GM19397 (cell line): ENCODE results near the gene TRMU.

Experiments
- ATAC-seq: cut with Tn5 transposase; IDR thresholded peaks from one replicate; pipeline ENCODE4 v1.9.1; 2021; ENCODE audit warnings: mild to moderate bottlenecking, moderate library complexity; ENCODE audit not compliant: unreplicated experiment

The TRMU gene

DNA sequence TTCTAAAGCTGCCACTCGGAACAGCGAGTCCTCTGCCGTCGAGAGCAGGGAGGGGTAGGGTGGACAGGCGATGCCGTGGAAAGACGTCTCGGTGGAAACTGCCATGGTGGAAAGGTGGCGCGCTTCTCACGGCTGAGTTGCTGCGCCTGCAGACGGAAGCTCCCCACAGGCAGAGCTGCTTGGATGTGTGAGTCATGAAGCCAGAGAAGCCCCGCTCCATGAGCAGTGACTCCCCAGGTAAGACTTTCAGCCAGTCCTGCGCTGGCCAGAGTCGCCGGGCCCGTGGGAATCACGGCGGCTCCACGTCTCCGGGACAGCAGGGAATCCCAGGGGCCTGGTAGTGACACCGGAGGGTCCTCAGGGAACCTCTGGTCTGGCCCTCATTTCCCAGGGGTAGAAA lies 4.0 kb upstream of the TRMU start:
- no peak for ATAC-seq

DNA sequence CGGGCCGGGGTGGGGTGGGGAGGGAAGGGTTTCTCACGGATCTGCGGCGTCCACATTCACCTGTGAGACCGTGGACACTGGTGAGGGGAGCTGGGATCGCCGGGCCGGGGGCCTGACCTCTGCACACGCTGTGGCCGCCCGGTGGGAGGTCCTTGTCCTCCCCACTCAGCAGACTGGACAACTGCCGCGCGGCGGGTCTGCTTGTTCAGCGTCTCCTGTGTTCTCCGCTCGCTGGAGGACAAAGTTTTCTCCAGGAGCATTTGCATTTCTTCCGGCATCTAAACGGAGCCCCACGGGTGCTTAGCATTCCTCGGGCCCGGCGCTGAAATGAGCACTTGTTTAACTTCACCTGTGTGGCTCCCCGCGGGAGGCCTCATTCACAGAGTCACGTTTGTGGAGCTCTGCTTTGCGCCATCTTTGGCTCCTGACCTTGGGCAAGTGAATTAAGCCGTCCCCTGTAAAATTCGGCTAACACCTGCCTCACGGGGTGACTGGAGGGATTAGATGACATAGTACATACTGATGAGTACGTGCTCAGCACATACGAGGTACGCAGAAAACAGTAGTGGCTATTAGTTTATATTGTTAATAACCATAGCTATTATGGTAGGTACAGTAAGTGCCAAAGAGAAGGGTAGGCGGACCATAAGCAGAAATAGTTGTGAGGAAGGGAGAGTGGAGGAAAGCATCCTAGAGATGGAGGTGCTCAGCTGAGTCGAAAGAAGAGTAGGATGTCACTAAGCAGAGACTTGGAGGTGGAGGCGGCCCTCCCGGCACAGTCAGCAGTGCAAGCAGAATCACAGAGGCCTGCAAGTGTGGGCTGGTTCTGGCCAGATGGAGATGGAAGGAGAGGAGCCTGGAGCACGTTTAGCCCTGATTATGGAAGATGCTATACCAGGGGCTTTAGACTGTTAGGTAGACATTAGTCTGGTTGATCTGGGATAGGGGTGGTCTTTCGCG lies 885 bp downstream of the TRMU start:
- peak; percentile 7 for ATAC-seq

DNA sequence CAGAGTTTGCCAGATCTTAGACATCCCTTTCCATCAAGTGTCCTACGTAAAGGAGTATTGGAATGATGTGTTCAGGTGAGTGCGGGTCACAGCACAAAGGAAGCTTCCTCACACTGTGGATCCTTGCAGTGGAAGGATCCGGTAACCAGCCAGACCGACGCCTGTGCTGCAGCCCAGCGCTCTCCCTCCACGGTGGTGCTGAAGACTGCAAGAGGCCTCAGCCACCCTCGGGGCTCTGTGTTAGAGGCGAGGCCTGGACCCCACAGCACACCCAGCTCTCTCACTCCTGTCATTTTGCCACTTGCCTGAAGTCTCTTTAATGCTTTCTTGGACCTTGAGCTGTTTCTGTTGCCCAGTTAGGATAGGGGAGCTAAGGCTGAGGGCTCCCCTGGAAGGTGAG lies 2.4 kb downstream of the TRMU start:
- no peak for ATAC-seq

DNA sequence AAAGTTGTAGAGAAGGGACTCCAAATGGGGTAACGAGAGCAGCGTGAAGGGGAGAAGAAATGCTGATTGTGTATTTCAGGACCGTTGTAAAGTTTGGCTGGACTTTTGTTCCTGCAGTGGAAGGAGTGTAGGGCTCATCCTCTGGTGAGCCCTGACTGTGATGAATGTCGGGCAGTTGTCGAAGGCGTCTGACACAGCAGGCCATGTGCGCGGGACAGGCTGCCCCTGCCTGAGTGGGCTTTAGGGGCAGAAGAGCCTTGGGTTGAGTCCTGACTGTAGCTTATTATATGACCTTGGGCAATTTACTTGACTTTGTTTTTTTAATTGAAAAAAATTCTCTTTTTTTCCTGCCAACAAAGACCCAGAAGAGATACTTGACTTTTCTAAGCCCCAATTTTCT lies 3.1 kb downstream of the TRMU start:
- ATAC-seq = no peak

DNA sequence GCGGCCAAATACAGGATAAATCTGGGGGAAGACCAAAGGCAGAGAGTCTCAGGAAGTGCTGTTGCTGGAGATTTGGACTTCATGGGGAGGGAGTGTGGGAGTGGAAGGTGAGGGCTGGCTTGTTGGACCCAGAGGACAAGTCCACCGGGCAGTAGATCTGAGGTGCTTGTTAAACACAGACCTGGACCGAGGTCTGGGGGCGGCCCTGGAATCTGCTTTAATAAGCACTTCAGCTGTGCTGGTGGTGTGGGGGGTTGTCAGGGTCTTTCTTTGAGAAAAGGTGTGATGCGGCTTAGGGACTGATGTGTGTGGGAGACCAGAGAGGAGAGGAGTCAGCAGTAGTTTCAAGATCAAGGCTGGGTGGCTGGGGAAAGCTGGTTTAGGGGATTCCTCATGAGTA lies 4.4 kb downstream of the TRMU start:
- no peak for ATAC-seq

DNA sequence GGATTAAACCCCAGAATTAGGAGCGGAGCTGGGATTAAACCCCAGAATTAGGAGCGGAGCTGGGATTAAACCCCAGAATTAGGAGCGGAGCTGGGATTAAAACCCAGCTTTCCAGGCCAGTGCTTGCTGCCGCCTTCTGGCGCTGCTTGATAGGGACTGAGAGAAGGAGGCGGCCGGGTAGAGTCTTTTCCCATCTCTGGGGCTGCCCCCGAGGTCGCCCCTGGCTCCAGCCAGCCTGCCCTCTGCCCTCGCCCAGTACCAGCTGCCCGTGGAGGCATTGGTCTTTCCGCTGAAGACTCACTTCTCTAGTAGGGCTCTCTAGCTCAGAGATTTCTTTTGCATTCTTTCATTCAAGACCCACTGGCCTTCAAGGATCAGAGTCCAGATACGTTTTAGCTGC lies 5.2 kb downstream of the TRMU start:
- ATAC-seq = no peak

DNA sequence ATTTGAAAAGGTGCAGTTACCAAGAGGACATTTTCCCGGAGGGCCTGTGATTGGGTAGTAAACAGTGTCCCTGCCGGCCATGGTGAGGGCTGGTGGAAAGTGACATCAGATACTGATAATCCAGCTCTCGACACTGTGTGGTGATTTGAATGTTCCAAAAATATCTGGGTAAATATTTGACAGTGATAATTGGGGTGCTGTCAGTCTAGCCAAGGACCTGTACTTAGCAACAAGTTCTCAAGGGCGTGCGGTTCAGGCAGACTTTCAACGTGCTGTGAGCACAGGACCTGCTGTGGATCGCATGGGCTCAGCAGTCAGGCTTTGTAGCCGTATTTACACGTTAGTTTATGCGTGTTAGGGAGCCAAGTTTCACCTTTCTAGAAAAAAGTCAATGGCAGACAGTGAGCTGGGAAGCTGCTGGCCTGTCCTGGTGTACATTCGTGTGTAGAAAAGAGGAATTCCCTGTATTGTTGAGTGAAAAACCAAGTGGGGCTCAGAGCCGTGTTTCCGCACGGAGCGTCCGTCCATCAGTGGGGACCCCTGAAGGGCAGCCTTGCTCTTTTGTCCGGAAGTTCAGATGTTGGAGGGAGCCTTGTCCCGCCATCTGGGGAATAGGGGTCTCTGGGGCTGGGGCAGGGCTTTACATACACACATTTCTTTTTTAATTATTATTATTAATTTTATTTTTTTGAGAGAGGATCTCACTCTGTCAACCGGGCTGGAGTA lies 11.3 kb downstream of the TRMU start:
- ATAC-seq = no peak

DNA sequence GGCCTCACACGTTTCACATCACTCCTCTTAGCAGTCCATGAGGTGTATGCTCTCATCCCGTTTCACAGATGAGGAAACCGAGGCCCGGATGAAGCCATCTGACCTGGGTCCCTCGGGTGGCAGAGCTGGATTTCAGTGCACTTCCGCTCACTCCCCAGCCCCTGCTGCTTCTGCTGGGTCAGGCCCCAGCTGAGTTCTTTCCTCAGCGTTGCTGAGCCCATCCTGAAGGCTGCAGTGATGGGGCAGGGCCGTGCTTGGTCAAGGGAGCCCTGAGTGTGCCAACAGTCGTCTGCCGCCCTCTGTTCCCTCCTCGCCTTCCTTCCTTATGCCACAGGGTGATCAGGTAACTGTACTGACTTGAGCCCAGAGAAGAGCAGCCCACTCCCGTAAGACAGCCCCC lies 12.1 kb downstream of the TRMU start:
- ATAC-seq = no peak

DNA sequence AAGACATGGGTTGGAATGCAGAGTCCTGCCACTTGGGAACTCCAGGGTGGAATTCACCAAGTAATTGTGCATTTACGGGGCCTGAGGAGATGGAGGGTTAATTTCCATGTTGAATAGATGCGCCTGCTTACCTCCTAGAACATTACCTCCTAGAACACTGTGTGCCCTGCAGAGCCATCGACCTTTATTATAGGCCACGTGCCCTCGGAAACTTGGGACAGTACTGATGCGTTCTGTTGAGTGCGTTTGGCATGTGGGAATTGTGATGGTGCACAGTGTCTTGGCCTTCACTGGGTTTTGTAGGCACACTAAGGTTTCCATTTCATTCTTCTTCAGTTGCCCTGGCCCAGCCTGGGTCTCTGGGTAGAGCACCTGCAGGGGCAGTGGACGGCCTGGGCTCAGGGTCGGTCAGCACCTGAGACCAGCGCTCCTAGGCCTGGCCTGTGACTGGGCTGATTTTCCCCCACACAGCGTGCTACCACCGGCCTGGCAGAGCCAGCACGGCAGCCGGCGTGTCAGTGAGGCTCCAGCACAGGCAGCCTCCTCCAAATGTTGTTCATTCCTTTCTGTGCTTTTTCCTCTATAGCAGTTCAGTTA lies 12.7 kb downstream of the TRMU start:
- no peak for ATAC-seq

DNA sequence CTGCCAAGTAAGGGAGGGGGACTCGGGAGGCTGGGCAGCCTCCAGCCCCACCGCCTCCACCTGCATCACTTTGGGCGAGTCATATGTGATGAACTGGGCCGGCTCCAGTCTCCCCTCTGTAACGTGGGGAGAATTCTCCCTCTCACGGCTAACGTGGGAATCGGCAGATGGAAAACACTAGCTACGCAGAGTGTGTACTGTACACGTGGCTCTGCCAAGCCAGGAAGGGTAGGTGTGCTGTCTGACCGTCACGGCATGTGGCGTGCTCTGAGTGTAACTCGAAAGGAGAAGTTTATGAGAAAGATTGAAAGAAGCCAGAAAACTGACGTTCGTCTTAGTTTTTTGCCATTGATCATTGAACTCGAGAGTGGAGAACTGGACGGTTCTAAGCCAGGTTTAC lies 13.7 kb downstream of the TRMU start:
- ATAC-seq = no peak

DNA sequence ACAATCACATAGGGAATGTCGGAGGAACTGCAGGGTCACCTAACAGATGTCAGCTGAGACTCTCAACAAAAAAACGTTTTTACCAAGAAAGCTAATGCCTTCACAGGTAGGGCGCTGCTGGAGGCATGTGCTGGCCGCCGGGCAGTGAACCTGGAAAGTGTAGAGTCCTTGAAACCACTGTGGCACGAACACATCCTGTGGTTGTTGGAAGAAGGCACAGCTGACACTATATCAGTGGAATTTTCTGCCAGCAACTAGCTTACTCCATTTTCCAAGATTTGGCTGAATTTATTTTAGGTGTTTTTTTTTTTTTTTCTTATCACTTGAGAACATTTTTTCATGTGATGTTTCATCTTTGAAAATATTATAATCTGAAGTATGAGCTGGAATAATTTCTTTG lies 14.2 kb downstream of the TRMU start:
- no peak for ATAC-seq

DNA sequence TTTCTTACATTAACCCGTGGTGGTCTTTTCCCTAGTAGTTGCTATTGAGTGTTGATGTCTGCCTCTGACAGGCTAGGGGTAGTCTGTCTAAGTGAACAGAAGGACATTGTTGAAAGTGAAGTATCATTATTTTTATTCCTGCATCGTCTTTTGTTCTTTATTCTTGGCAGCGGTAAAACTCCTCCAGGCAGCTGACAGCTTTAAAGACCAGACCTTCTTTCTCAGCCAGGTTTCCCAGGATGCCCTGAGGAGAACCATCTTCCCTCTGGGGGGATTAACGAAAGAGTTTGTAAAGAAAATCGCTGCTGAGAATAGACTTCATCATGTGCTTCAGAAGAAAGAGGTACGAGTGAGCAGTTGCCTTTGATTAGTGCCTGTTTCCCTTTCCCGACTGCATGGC lies 14.6 kb downstream of the TRMU start:
- no peak for ATAC-seq

DNA sequence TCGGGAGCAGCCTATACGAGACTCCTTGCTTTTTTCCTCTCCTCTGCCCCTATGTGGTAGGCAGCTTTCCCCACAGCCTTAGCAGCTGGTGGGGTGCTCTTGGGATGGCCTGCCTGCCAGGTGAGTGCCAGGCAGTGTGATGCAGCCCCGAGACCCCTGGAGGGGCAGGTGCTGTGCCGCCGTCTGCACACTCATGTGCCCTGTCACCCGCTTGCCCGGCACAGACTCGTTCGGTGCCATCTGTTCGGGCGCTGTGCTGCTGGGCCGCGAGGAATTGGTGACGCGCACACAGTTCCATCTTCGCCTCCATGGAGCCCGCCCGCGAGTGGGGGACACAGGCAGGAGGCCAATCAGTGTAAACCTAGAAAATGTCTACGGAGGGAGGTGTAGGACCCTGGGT lies 15.1 kb downstream of the TRMU start:
- ATAC-seq = no peak

DNA sequence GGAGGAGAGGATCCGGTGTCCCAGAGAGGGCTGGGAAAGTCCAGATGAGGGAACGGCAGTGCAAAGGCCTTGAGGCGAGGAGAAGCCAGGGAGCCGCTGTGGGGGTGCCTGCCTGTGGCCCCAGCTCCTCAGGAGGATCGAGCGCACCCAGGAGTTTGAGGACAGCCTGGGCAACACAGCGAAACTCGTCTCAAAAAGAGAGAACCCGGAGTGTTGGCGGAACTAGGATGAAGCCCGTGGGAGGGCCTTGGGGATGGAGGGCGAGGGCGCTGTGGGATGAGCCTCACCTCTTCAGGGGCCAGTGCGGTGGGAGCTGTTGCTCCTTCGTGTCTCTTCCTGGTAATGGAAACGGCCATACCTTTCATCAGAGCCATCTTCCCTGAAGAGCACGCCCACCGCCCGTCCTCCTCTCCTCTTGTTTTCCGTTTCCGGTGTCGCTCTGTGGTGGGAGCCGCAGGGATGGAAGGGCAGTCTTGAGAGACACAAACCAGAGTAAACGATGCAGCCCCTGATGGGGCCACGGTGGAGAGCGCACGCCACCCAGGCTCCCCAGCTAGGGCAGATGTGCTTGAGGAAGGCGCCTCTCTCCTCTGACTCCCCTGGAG lies 15.7 kb downstream of the TRMU start:
- ATAC-seq = no peak

DNA sequence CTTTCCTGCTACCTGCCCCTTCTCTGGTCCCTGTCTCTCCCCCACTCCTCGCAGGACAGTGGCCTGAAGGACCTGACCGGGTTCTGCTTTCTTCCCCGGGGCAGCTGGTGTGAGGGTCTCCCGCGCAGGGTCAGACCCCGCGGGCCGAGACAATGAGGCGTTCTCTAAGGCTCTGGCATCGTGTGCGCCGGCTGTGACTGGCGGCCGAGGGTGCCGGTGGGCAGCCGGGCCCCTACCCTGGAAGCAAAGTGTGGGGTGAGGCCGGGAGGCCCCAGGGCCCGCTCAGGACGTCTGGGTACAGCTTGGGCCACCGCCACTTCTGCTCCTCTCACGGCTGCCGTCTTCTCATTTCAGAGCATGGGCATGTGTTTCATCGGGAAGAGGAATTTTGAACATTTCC lies 16.3 kb downstream of the TRMU start:
- no peak for ATAC-seq

DNA sequence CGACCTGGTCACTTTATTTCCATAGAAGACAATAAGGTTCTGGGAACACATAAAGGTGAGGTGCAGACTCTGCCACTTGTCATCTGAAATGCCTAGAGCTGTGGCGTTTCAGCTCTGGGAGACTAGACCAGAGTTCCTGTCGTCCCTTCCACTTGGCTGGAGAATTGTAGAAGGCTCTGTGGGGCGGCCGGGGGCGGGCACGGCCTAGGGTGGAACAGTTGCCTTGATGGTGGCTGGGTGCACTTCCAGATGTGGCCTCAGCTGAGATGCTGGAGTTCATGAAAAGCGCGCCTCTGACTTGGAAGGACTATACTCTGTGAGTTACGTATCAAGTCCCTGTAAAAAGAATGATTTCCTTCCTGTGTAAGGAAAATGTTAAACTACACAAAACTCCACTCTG lies 16.8 kb downstream of the TRMU start:
- no peak for ATAC-seq

DNA sequence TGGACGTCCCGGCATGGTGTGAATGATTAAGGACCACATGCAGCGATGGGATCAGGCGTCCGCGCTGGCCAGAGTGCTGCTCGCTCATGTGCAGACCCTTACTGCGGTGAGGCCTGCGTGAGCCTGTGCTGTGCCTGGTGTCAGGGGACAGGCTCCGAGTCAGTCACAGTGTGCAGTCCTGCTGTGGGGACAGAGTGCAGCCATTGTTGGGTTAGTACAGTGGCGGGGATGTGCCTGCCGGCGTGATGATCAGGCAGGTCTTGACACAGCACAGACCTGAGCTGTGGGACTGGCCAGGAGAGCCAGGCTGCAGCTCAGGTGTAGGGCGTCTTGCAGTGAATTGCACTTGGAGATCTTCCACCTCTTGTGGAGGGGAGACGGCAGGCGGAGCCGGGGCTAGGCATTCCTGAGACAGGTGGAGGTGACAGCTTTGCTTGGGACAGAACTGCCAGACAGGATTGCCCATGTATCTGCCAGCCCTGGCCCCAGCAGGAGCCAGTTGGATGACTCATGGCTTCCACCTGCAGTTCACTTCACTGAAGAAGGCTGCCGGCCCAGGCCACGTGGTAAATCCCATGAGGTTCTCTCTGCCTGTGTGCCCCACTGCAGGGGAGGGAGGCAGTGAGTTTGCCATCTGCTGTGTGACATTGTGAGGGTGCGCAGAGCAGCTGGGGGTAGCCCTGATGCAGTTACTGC lies 17.3 kb downstream of the TRMU start:
- ATAC-seq = no peak

DNA sequence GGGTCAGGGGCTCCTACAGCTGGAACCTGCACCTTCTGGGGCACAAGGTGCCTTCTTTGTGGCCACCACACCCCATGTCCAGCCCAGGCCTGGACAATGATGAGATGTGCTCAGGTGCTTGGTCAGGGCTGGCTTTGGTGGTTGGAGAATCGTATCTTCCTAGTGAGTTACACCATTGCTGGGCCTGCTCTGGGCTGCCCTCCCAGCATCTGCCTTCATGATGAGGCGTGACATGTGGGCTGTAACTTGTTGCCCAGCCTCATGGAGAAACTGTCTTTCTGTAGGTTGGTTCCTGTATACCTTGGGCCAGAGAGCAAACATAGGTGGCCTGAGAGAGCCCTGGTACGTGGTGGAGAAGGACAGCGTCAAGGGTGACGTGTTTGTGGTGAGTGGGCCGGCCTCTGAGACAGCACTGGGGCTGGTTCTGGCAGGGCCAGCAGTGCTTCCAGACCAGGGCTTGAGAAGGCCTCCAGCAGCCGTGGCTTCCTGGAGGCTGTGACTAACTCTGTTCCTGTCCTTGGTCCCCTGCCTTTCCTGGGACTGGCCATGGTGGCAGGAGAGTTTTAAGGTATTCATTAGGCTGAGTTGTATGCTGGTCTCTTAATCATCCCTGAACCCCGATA lies 18.1 kb downstream of the TRMU start:
- ATAC-seq = no peak

DNA sequence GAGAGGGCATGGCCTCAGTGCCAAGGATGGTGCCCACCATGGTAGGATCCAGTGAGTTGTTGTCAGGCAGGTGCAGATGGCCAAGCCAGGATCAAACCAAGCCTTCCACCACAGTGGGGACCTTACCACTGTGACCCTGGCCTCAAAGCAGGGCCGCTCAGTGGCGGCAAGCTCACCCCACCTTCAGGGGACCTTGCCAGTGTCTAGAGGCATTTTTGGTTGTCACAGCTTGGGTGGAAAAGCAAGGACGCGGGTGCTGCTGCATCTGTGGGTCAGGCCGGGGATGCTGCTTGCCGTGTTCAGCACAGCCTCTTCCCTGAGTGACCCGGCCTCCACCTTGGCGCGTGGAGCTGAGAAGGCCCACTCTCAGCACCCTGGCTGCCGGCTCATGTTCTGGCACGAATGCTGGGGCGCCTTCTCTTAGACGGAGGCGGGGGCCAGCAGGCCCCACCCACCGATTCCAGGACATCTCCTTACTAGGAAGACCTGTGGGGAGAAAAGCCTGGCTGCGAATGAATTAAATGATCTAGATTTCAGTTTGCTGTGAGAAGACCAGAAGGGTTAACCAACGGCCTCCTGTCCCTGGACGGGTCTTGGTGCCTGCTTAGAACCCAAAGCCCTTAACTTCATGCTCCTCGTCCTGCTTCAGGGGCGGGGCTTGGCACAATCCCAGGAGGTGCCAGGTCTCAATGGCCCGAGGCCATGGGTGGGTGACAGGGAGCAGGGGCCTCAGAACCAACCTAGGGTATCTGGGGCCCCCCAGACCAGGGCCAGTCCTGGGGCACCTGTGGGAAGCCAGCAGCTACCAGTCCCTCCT lies 18.9 kb downstream of the TRMU start:
- no peak for ATAC-seq

DNA sequence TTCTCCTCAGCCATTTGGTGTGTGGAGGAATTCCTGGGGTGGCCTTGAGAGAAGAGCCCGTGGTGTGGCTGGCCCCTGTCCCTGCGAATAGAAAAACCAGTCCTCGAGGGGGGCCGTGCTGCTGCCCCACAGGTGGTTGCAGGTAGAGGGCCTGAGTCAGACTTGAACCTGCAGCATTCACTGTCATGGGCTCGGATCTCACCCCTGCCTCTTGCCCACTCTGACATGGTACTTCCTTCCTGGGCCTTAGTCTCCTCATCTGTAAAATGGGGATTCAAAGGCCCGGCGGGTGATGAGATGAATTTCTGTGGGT lies 19.4 kb downstream of the TRMU start:
- ATAC-seq = no peak
